ENCODE measurements around the gene PLA2G4D. TPM values are rescaled to one million over a fixed set of nuclear protein-coding genes. Genes with fewer than 3 reads are reported as not detected.

PLA2G4D gene
- polyA plus RNA-seq, 2 of the 4 experiments (the other 2 are of a cell fraction) = not detected

DNA sequence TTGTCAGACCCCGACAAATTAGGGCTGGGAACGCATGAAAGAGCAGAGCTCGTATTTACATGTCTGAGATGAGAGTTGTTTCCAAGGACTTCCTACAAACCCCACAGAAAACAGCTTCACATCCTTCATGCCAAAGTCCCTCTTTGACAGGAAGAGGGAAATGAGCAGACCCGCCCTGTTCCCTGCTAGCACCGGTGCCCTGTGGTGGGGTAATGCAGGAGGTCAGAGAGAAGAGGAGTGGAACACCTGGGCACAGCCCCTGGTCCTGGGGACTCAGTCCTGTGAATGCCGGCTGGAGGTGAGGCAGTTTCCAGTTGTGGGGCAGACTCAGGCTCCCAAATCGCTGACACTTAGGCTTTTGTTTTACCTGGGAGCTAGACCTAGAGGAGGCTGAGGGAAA is 4.0 kb downstream of the PLA2G4D start:
- FAIRE-seq = no peak
- TF ChIP-seq ZSCAN20 (CRISPR knock-in tag; IDR thresholded peaks at IDR 0.05) = no peak
- no peak for TF ChIP-seq MYC (IDR thresholded peaks at IDR 0.05; ENCODE audit: borderline replicate concordance, low read length)
- TF ChIP-seq MAZ (IDR thresholded peaks at IDR 0.05; ENCODE audit: borderline replicate concordance, low read depth, low read length) = no peak
- TF ChIP-seq ZNF302 (CRISPR knock-in tag; IDR thresholded peaks at IDR 0.05) = no peak
- TF ChIP-seq KDM1A (IDR thresholded peaks at IDR 0.05; ENCODE audit: low read depth) = no peak
- Histone ChIP-seq H3K4me1 (no peaks in the 10 kb centered on the region), H3K4me3 (no peak overlapping the region), H3K27ac (no peak overlapping the region), H3K9me3 (no peaks in the 10 kb centered on the region), H3K4me2 (no peak overlapping the region)
- ATAC-seq = no peak
- CTCF ChIA-PET = interaction anchor here (0.7 to 14.7 kb wide), 5 partner anchors 17 to 101 kb away, joined by 3 to 247 read pairs (median 5); no protein-coding TSS in a partner anchor
- DNase-seq (ENCODE audit: low read depth in 1 of 2, low spot score in 1 of 2) = no peak
- 69% methylated on average over 7 of the region's 7 CpGs for WGBS (ENCODE audit: missing lambda C conversion rate)
- POLR2A ChIA-PET = no interaction called here

DNA sequence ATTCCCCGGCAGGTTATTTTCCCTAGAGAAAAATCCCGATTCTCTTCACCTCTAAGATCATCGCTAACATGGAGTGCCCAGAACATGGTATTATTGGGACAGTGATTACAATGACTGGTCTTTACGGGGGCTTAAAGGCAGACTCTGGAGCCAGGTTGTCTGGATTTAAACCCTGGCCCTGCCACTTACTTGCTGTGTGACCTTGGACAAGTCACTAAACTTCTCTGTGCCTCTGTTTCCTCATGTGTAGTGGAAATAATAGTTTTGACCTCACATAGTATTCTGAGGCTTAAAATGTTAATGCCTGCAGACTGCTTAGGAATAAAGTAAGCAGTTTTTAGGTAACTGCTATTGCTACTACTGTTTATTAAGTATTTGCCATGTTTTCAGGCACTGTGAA is 4.4 kb downstream of the PLA2G4D start:
- FAIRE-seq = no peak
- no peaks in the 10 kb centered on the region for H3K9me3 ChIP-seq
- TF ChIP-seq POLR2AphosphoS2 (conservative IDR thresholded peaks at IDR 0.05; ENCODE audit: low read length) (no peak), TP53 (CRISPR knock-in tag; IDR thresholded peaks at IDR 0.05) (no peak), RFX5 (IDR thresholded peaks at IDR 0.05) (no peak), PHF8 (IDR thresholded peaks at IDR 0.05; ENCODE audit: borderline replicate concordance, low read depth) (no peak), POLR2A (IDR thresholded peaks at IDR 0.05; ENCODE audit: low read length) (no peak), BCL3 (IDR thresholded peaks at IDR 0.05) (no peak), KDM1A (IDR thresholded peaks at IDR 0.05; ENCODE audit: low read depth) (no peak), ZNF302 (CRISPR knock-in tag; IDR thresholded peaks at IDR 0.05) (no peak), EHMT2 (IDR thresholded peaks at IDR 0.05; ENCODE audit: low read depth) (no peak), REST (IDR thresholded peaks at IDR 0.05) (no peak), MAFK (IDR thresholded peaks at IDR 0.05; ENCODE audit: partially characterized antibody) (no peak), HOXB13 (CRISPR knock-in tag; IDR thresholded peaks at IDR 0.05; ENCODE audit: low read depth) (no peak), HEYL (CRISPR knock-in tag; IDR thresholded peaks at IDR 0.05) (no peak), RARB (CRISPR knock-in tag; IDR thresholded peaks at IDR 0.05) (no peak), EP300 (IDR thresholded peaks at IDR 0.05) (no peak), KDM5A (IDR thresholded peaks at IDR 0.05) (no peak), RNF2 (IDR thresholded peaks at IDR 0.05; ENCODE audit: borderline replicate concordance, low read depth) (no peak), E2F6 (IDR thresholded peaks at IDR 0.05; ENCODE audit: borderline replicate concordance, low read depth) (no peak), HDAC2 (IDR thresholded peaks at IDR 0.05) (no peak)
- TF ChIP-seq, protein P1, sequence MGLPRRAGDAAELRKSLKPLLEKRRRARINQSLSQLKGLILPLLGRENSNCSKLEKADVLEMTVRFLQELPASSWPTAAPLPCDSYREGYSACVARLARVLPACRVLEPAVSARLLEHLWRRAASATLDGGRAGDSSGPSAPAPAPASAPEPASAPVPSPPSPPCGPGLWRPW (IDR thresholded peaks at IDR 0.05) = no peak
- DNase-seq (ENCODE audit: low read depth in 1 of 2, low spot score in 1 of 2) = no peak
- H3K4me1 ChIP-seq = no peaks in the 10 kb centered on the region
- no peak overlapping the region for H3K4me3 ChIP-seq
- ChIA-PET CTCF (interaction anchor here (1.3 to 14.7 kb wide), 3 partner anchors 18 to 101 kb away, joined by 5 to 247 read pairs (median 5); no protein-coding TSS in a partner anchor), POLR2A (no interaction called here)
- 95% methylated on average over 4 of the region's 4 CpGs for WGBS (ENCODE audit: missing lambda C conversion rate)
- no peak overlapping the region for H3K27ac ChIP-seq
- no peak for ATAC-seq
- H3K4me2 ChIP-seq = no peak overlapping the region

Data from A549 (cell line).